Ishikawa (cell line): ENCODE data around the gene RRAGD.

ENCODE experiments used
- CEBPB ChIP-seq: IDR thresholded peaks from 2 replicates; pipeline ENCODE4 v1.6.1; 2012
- CREB1 ChIP-seq: IDR thresholded peaks from 2 replicates; pipeline ENCODE4 v1.6.1; 2012; ENCODE audit warnings: low read depth
- EGR1 ChIP-seq: IDR thresholded peaks from 2 replicates; pipeline ENCODE4 v1.6.1; 2012
- EP300 ChIP-seq: IDR thresholded peaks from 2 replicates; pipeline ENCODE4 v1.6.1; 2012; ENCODE audit warnings: borderline replicate concordance
- FOXM1 ChIP-seq: IDR thresholded peaks from 2 replicates; pipeline ENCODE4 v1.6.1; 2012; ENCODE audit warnings: low read depth, borderline replicate concordance
- NFIC ChIP-seq: IDR thresholded peaks from 2 replicates; pipeline ENCODE4 v1.6.1; 2012
- RAD21 ChIP-seq: IDR thresholded peaks from 2 replicates; pipeline ENCODE4 v1.6.1; 2012; ENCODE audit warnings: low read depth
- TAF1 ChIP-seq: IDR thresholded peaks from 2 replicates; pipeline ENCODE4 v1.6.1; 2012; ENCODE audit warnings: low read depth, mild to moderate bottlenecking
- TCF12 ChIP-seq: IDR thresholded peaks from 2 replicates; pipeline ENCODE4 v1.6.1; 2012; ENCODE audit warnings: low read depth
- TEAD4 ChIP-seq: IDR thresholded peaks from 2 replicates; pipeline ENCODE4 v1.6.1; 2012
- YY1 ChIP-seq: IDR thresholded peaks from 2 replicates; pipeline ENCODE4 v1.6.1; 2012; ENCODE audit warnings: low read depth
- ZBTB7A ChIP-seq: IDR thresholded peaks from 2 replicates; pipeline ENCODE4 v1.6.1; 2012; ENCODE audit warnings: low read depth
- TF ChIP-seq, protein P1 (sequence below): IDR thresholded peaks from 2 replicates; pipeline ENCODE4 v1.6.1; 2012
- TF ChIP-seq, protein P2 (sequence below): IDR thresholded peaks from 2 replicates; pipeline ENCODE4 v1.6.1; 2012; ENCODE audit warnings: low read depth, mild to moderate bottlenecking
- TF ChIP-seq, protein P3 (sequence below): IDR thresholded peaks from 2 replicates; pipeline ENCODE4 v1.6.1; 2012

RRAGD gene

DNA sequence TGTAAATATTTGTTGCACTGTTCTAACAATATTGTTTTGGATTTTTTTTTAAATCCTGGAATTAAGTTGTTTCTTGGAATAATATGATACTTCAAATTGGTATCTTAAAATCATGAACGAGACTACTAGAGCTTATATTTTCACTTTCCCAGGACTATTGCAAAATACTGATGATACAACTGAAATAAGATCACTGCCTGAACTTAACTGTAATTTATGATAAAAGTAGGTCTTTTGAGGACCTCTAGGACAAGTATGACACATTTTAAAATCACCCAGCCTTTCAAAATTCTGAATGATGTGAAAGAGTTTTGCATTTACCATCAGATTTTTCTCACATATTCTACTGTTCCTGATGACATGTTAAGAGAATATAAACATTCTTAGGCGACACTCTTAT, 50.9 kb downstream of the RRAGD start:
- TF ChIP-seq ZBTB7A (no peak), NFIC (no peak), TEAD4 (no peak), TCF12 (no peak), RAD21 (no peak), EGR1 (no peak), EP300 (no peak), CEBPB (no peak), YY1 (no peak), TAF1 (no peak), CREB1 (no peak), FOXM1 (no peak)
- TF ChIP-seq, protein P1, sequence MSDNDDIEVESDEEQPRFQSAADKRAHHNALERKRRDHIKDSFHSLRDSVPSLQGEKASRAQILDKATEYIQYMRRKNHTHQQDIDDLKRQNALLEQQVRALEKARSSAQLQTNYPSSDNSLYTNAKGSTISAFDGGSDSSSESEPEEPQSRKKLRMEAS = no peak
- TF ChIP-seq, protein P2, sequence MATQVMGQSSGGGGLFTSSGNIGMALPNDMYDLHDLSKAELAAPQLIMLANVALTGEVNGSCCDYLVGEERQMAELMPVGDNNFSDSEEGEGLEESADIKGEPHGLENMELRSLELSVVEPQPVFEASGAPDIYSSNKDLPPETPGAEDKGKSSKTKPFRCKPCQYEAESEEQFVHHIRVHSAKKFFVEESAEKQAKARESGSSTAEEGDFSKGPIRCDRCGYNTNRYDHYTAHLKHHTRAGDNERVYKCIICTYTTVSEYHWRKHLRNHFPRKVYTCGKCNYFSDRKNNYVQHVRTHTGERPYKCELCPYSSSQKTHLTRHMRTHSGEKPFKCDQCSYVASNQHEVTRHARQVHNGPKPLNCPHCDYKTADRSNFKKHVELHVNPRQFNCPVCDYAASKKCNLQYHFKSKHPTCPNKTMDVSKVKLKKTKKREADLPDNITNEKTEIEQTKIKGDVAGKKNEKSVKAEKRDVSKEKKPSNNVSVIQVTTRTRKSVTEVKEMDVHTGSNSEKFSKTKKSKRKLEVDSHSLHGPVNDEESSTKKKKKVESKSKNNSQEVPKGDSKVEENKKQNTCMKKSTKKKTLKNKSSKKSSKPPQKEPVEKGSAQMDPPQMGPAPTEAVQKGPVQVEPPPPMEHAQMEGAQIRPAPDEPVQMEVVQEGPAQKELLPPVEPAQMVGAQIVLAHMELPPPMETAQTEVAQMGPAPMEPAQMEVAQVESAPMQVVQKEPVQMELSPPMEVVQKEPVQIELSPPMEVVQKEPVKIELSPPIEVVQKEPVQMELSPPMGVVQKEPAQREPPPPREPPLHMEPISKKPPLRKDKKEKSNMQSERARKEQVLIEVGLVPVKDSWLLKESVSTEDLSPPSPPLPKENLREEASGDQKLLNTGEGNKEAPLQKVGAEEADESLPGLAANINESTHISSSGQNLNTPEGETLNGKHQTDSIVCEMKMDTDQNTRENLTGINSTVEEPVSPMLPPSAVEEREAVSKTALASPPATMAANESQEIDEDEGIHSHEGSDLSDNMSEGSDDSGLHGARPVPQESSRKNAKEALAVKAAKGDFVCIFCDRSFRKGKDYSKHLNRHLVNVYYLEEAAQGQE = no peak
- TF ChIP-seq, protein P3, sequence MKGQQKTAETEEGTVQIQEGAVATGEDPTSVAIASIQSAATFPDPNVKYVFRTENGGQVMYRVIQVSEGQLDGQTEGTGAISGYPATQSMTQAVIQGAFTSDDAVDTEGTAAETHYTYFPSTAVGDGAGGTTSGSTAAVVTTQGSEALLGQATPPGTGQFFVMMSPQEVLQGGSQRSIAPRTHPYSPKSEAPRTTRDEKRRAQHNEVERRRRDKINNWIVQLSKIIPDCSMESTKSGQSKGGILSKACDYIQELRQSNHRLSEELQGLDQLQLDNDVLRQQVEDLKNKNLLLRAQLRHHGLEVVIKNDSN = no peak

DNA sequence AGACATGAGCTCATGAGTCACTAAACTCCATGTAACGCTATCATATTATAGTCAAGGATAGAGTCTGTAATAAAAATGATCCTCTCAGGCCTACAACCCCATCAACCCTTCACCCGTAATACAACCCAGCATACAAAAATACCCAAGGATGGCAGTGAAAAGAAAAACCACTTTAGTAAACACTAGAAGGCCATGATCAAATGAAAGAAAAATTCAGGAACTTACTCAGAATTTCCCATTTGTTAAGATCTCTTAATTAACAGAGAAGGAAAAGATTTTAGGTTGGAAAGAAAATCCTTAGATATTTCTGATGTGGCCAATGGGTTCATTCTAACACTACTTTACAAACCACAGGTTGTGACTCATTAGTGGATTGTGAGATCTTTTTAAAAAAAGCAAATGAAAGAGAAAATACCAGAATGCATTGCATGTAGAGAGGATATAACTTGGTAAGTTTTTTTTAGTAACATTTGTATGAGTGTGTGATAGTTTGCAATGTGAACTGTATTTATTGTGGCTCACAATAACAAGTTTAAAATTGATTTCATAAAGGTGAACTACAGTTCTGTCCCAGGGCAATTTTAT, 51.6 kb downstream of the RRAGD start:
- TF ChIP-seq TCF12 (no peak), TAF1 (no peak), EP300 (no peak), FOXM1 (no peak), CEBPB (no peak), TEAD4 (no peak), EGR1 (no peak), RAD21 (no peak), ZBTB7A (no peak), CREB1 (no peak), NFIC (no peak), YY1 (no peak)
- TF ChIP-seq, protein P1 = no peak
- TF ChIP-seq, protein P3 = no peak
- TF ChIP-seq, protein P2 = no peak

GRCh38 chr6:89359561-89359960, 52.5 kb downstream of the RRAGD start:
- TF ChIP-seq RAD21 = no peak
- no peak for TF ChIP-seq TEAD4
- TF ChIP-seq, protein P2 = no peak

DNA sequence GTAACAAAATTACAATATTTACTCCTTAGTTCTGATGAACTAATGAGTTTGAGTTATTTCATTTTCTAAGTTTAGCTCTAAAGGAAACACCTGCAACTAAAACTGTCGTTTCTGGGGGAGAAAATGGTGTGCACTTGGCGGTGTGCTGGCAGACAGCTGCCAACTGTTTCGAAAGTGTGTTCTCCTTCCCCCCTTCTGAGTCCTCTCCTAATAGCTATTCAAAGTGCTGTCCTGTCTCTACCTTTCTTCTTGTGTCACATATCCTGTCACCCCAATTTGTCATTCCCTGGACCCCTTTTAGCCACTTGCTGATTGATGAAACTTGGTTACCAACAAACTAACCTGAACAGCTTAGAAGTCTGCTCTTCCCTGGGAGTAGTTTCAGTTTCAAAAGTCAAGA, 54.7 kb downstream of the RRAGD start:
- no peak for TF ChIP-seq CREB1
- TF ChIP-seq YY1 = no peak
- TF ChIP-seq, protein P3 = no peak
- no peak for TF ChIP-seq TAF1
- TF ChIP-seq RAD21 = no peak
- TF ChIP-seq EP300 = no peak
- no peak for TF ChIP-seq CEBPB
- no peak for TF ChIP-seq NFIC
- TF ChIP-seq, protein P2 = no peak
- TF ChIP-seq ZBTB7A = no peak
- no peak for TF ChIP-seq EGR1
- TF ChIP-seq TEAD4 = no peak
- no peak for TF ChIP-seq TCF12
- TF ChIP-seq, protein P1 = no peak
